Effector memory CD8-positive, alpha-beta T cell (primary cell): ENCODE measurements around the gene YWHAH.

Experiments used
- ATAC-seq: fragments of 150-1000 bp; cut with Tn5 transposase; replicated peaks from 2 replicates; pipeline ENCODE4 v1.10.0; 2021; ENCODE audit warnings: mild to moderate bottlenecking, moderate library complexity
- DNase-seq, 3 experiments: peaks; one replicate each; pipeline ENCODE4 v3.0.0; 2021
- H3K27ac Mint-ChIP-seq, 2 donors: one replicate each; pipeline ENCODE4 v1.8.0; 2022; ENCODE audit warnings: mild to moderate bottlenecking in 2 of 2, mixed read lengths in 2 of 2, moderate library complexity in 2 of 2
- H3K27me3 Mint-ChIP-seq, 2 donors: one replicate each; pipeline ENCODE4 v1.8.0; 2022; ENCODE audit warnings: mixed read lengths in 2 of 2
- H3K36me3 Mint-ChIP-seq: one replicate; pipeline ENCODE4 v1.8.0; 2022; ENCODE audit warnings: mild to moderate bottlenecking, moderate library complexity, mixed read lengths; ENCODE audit not compliant: insufficient read depth
- H3K4me1 Mint-ChIP-seq, 2 donors: one replicate each; pipeline ENCODE4 v1.8.0; 2022; ENCODE audit warnings: low read depth in 2 of 2, mixed read lengths in 2 of 2
- H3K4me3 Mint-ChIP-seq, 2 donors: one replicate each; pipeline ENCODE4 v1.8.0; 2022; ENCODE audit warnings: mild to moderate bottlenecking in 2 of 2, mixed read lengths in 2 of 2, moderate library complexity in 2 of 2
- H3K9me3 Mint-ChIP-seq, 2 donors: one replicate each; pipeline ENCODE4 v1.8.0; 2022; ENCODE audit warnings: mixed read lengths in 2 of 2
- total RNA-seq, 9 experiments: gene quantifications; one replicate each; lab custom pipeline; 2026; lab: John Stamatoyannopoulos, UW

The YWHAH gene
- total RNA-seq: 32.3 to 68.8 (median 39.6) reads per million in 9 experiments

- Mint-ChIP-seq H3K4me3 (no peak within 1 kb of the TSS), H3K9me3 (no peaks in the 10 kb centered on the region), H3K27me3 (no peaks in the 10 kb centered on the region), H3K27ac (peak within 1 kb of the TSS in 1 of 2 donors; percentile 89), H3K4me1 (peaks cover 7 to 9% of the 10 kb centered on the region in 2 donors), H3K36me3 (peaks cover 20% of the 10 kb centered on the region)
- DNase-seq: peak; percentile 77 to 81 (median 80)
- ATAC-seq: peak; percentile 68
Measured at GRCh38 chr22:31943978-31944699, at the start of gene YWHAH. YWHAH (plus strand) TSS chr22:31944535; CDS start chr22:31944734, 199 bp downstream.

- Mint-ChIP-seq H3K36me3 (peaks cover 27% of the 10 kb centered on the region), H3K4me3 (no peak overlapping the region), H3K9me3 (no peaks in the 10 kb centered on the region), H3K27ac (peak overlapping the region in 1 of 2 donors; percentile 35), H3K27me3 (no peaks in the 10 kb centered on the region), H3K4me1 (no peaks in the 10 kb centered on the region)
- no peak for DNase-seq
- ATAC-seq: no peak
Measured at GRCh38 chr22:31895411-31896123, 48.8 kb upstream of the YWHAH start.

- no peak overlapping the region for H3K27ac Mint-ChIP-seq
Measured at GRCh38 chr22:31896472-31896871, 47.9 kb upstream of the YWHAH start.

GRCh38 chr22:31897842-31898805 is 46.2 kb upstream of the YWHAH start:
- H3K4me3 Mint-ChIP-seq: no peak overlapping the region
- no peaks in the 10 kb centered on the region for H3K9me3 Mint-ChIP-seq
- no peaks in the 10 kb centered on the region for H3K27me3 Mint-ChIP-seq
- peaks cover 24% of the 10 kb centered on the region for H3K36me3 Mint-ChIP-seq
- H3K27ac Mint-ChIP-seq: no peak overlapping the region
- DNase-seq (no peak), ATAC-seq (no peak)
- H3K4me1 Mint-ChIP-seq: no peaks in the 10 kb centered on the region

More at GRCh38 chr22:31896472-31896871, 47.9 kb upstream of the YWHAH start:
- DNase-seq (no peak), ATAC-seq (no peak)
- Mint-ChIP-seq H3K4me3 (no peak overlapping the region), H3K36me3 (peaks cover 24% of the 10 kb centered on the region), H3K9me3 (no peaks in the 10 kb centered on the region), H3K4me1 (no peaks in the 10 kb centered on the region), H3K27me3 (no peaks in the 10 kb centered on the region)

- DNase-seq (no peak), ATAC-seq (no peak)
- H3K27ac Mint-ChIP-seq: no peak overlapping the region
- H3K4me3 Mint-ChIP-seq: no peak overlapping the region
- H3K4me1 Mint-ChIP-seq: no peaks in the 10 kb centered on the region
- H3K36me3 Mint-ChIP-seq: peaks cover 20% of the 10 kb centered on the region
- no peaks in the 10 kb centered on the region for H3K9me3 Mint-ChIP-seq
- no peaks in the 10 kb centered on the region for H3K27me3 Mint-ChIP-seq
Measured at GRCh38 chr22:31898926-31899325, 45.4 kb upstream of the YWHAH start.

- DNase-seq (no peak), ATAC-seq (no peak)
- Mint-ChIP-seq H3K4me3 (no peak overlapping the region), H3K4me1 (no peaks in the 10 kb centered on the region), H3K27me3 (no peaks in the 10 kb centered on the region), H3K9me3 (no peaks in the 10 kb centered on the region), H3K36me3 (peaks cover 21% of the 10 kb centered on the region), H3K27ac (no peak overlapping the region)
Measured at GRCh38 chr22:31899669-31900068, 44.7 kb upstream of the YWHAH start.

GRCh38 chr22:31901388-31902137 is 42.8 kb upstream of the YWHAH start:
- ATAC-seq (no peak), DNase-seq (no peak)
- H3K4me3 Mint-ChIP-seq: no peak overlapping the region
- H3K27ac Mint-ChIP-seq: peak overlapping the region in 1 of 2 donors; percentile 44
- H3K9me3 Mint-ChIP-seq: no peaks in the 10 kb centered on the region
- H3K4me1 Mint-ChIP-seq: no peaks in the 10 kb centered on the region
- H3K36me3 Mint-ChIP-seq: peaks cover 11% of the 10 kb centered on the region
- no peaks in the 10 kb centered on the region for H3K27me3 Mint-ChIP-seq

- DNase-seq (no peak), ATAC-seq (no peak)
- H3K4me3 Mint-ChIP-seq: no peak overlapping the region
- H3K27me3 Mint-ChIP-seq: no peaks in the 10 kb centered on the region
- no peaks in the 10 kb centered on the region for H3K9me3 Mint-ChIP-seq
- H3K36me3 Mint-ChIP-seq: peaks cover 9% of the 10 kb centered on the region
- no peaks in the 10 kb centered on the region for H3K4me1 Mint-ChIP-seq
- no peak overlapping the region for H3K27ac Mint-ChIP-seq
Measured at GRCh38 chr22:31904651-31905050, 39.7 kb upstream of the YWHAH start.

GRCh38 chr22:31905356-31905755 is 39.0 kb upstream of the YWHAH start:
- H3K27ac Mint-ChIP-seq: no peak overlapping the region
- no peaks in the 10 kb centered on the region for H3K27me3 Mint-ChIP-seq
- ATAC-seq (no peak), DNase-seq (no peak)
- no peak overlapping the region for H3K4me3 Mint-ChIP-seq
- H3K9me3 Mint-ChIP-seq: no peaks in the 10 kb centered on the region
- peaks cover 9% of the 10 kb centered on the region for H3K36me3 Mint-ChIP-seq
- H3K4me1 Mint-ChIP-seq: no peaks in the 10 kb centered on the region

- no peaks in the 10 kb centered on the region for H3K27me3 Mint-ChIP-seq
- H3K4me3 Mint-ChIP-seq: no peak overlapping the region
- H3K9me3 Mint-ChIP-seq: no peaks in the 10 kb centered on the region
- ATAC-seq (no peak), DNase-seq (no peak)
- no peaks in the 10 kb centered on the region for H3K4me1 Mint-ChIP-seq
- H3K36me3 Mint-ChIP-seq: peaks cover 10% of the 10 kb centered on the region
- H3K27ac Mint-ChIP-seq: no peak overlapping the region
Measured at GRCh38 chr22:31906086-31906485, 38.2 kb upstream of the YWHAH start.

- DNase-seq: no peak
- no peaks in the 10 kb centered on the region for H3K27me3 Mint-ChIP-seq
- peak overlapping the region in 1 of 2 donors; percentile 52 for H3K27ac Mint-ChIP-seq
- H3K9me3 Mint-ChIP-seq: no peaks in the 10 kb centered on the region
- no peaks in the 10 kb centered on the region for H3K4me1 Mint-ChIP-seq
- H3K36me3 Mint-ChIP-seq: peaks cover 12% of the 10 kb centered on the region
- ATAC-seq: no peak
- no peak overlapping the region for H3K4me3 Mint-ChIP-seq
Measured at GRCh38 chr22:31906569-31906968, 37.8 kb upstream of the YWHAH start.

GRCh38 chr22:31909977-31910376 is 34.4 kb upstream of the YWHAH start:
- H3K27me3 Mint-ChIP-seq: no peaks in the 10 kb centered on the region
- DNase-seq (no peak), ATAC-seq (no peak)
- no peak overlapping the region for H3K4me3 Mint-ChIP-seq
- H3K27ac Mint-ChIP-seq: peak overlapping the region in 1 of 2 donors; percentile 6
- no peaks in the 10 kb centered on the region for H3K4me1 Mint-ChIP-seq
- H3K36me3 Mint-ChIP-seq: peaks cover 10% of the 10 kb centered on the region
- H3K9me3 Mint-ChIP-seq: no peaks in the 10 kb centered on the region
